H4 (cell line): ENCODE measurements around the gene D2HGDH. TPM values are rescaled to one million over a fixed set of nuclear protein-coding genes. Genes with fewer than 3 reads are reported as not detected.
"Not testable (repeated sequence)": the region's sequence is repeated elsewhere in the genome, so short reads cannot be mapped to it uniquely, and the experiment has no call there.

Experiments used
- DNase-seq: peaks from one replicate; pipeline ENCODE4 v3.0.0-alpha.2; 2015; ENCODE audit warnings: low spot score
- total RNA-seq: library from RNA; depleted of rRNA; stranded (reverse); fragments of >200 nt; shearing (Covaris generic); gene quantifications from 2 replicates; pipeline ENCODE4 v1.2.3, GENCODE V29; 2014

Gene D2HGDH
- total RNA-seq, 1 experiment from 2014 or later: 7.2 TPM

DNA sequence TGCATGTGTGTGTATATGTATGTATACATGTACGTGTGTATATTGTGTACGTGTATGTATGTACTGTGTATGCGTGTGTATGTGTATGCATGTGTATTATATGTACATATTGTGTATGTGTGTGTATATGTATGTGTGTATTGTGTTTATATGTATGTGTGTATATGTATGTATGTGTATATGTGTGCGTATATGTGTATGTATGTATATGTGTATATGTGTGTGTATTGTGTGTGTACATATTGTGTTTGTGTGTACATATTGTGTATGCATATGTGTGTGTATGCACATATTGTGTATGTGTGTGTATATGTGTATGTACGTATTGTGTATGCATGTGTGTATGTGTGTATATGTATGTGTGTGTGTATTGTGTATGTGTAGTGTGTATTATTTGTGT lies 59.0 kb downstream of the D2HGDH start:
- DNase-seq: no peak

DNA sequence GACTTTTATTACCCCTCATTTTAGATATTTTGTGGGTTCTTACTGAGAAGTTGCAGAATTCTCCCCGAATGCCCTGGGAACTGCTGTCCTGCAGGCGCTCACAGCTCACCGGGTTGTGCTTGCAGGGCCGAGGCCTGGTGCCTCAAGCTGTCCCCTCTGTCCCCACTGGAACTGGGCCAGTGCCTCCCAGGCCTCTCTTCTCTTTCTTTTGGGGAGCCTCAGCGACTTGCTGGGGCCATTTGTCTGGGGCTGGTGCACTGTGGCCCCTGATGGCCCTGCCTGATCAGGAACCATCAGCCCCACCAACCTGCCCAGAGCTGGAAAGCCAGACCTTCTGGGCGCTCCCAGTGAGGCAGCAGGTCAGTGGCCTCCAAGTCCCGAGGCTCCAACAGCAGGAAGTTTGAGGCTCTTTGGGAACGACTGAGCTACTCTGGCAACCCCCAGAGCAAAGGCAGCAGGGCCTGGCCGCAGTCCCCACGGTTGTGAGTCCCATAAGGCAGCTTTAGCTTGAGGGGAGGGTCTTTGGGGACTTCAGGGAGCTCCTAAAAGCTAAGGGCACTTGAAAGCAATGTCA lies 59.9 kb downstream of the D2HGDH start:
- DNase-seq: no peak

DNA sequence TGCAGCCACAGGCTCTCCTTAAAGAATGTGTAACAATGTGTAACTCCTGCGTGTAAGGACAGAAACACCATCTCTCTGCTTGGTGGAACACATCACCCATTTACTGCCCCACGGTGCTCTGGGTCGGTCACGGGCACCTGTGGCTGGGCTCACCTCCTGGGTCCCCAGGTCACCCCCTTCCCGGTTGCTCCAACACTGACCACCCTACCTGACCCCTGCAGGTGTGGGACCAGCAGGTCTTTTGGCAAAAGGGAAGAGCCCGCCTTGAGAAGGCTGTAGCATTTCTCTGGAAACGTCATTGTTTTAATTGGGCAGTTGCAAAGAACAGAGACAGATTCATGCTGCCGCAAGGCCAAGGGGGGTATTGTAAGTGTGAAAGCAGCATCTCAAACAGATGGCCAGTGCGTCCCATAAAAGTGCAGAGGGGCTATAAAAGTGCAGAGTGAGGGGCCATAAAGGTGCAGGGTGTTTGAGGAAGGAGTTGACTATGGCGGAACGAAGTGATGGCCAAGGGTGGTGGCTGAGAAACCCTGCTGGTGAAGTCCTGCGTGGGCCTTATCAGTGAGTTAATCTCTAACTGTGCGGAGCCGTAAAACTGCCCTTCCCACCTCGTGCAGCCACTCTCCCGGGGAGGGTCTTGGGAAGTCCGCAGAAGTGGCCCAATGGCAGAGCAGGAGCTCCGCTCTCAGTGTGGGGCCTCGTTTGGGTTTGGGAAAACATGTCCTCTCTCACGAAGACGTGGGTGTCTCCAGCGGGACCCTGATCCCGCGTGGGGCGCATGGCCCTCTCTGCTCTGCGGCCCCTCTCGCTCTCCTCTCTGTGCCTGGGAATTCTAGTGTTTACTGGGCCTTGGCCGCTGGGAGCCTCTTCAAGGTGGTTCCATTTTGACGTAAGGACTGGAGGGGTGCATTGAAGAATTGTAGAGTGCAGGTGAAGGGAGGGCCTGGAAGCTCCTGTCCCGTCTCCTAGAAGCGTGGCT lies 60.9 kb downstream of the D2HGDH start:
- no peak for DNase-seq

DNA sequence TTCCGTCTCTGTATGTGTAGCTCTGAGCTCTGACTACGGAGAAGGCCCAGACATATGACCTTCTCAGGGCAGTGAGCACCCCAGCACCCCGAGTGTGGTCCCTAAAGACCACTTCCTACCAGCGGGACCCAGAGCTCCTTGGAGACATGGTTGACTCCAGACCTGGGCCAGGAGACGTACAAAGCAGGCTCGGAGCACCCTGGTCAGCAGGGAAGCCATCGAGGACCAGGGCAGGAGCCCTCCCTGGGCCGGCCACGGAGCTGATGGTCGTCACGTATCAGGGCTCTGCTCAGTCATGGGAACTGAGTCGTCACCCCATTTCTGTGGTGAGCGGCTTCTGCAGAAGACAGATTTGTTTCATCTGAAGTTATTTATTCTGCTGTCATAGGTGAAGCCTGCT lies 61.8 kb downstream of the D2HGDH start:
- DNase-seq: no peak

DNA sequence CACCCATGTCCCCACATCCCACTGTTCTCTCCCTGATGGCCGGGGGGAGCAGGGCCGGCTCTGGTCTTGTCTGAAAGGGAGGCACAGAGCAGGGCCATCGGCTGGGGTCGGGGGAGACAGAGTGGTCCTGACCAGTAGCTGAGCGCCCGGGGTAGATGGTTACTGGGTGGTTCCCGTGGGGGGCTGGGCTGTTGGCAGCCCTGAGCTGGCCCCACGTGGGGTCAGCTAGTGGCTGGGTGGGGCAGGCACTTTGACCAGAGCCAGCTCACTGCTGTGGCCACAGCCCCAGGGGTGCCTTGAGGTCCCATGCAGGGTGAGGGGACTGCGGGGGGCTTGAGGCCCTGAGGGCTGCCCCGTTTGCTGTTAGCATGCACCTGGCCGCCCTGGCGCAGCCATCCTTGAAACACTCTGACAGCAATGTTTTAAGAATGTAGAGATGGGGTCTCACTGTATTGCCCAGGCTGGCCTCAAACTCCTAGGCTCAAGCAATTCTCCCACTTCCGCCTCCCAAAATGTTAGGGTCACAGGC lies 62.2 kb downstream of the D2HGDH start:
- DNase-seq: no peak

DNA sequence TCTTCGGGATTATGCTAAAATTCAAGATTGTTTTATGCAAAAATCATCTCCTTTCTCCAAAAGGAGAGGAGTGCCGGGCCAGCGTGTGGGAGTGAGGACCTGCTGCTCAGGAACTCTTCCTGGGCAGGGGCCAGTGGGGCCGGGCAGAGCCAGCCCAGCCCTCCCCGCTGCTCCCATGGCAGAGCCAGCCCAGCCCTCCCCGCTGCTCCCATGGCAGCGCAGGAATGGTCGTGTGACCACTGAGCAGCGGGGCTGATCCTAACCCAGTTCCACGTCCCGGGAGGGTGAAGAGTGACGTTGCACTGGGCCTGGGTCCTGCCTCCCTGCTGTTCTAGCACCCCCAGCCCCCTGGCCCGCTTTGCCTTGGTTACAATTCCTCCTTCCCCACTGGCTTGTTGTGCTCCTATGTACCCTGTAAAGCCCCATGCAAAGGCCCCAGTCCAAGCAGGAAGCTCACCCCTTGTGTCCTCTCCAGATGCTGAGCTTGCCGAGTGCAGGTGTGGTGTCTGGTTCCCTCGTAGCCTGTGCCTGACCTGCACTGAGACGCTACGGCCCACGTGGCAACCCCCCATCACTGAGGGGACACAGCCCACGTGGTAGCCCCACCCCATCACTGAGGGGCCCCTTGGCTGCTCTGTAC lies 63.1 kb downstream of the D2HGDH start:
- no peak for DNase-seq

DNA sequence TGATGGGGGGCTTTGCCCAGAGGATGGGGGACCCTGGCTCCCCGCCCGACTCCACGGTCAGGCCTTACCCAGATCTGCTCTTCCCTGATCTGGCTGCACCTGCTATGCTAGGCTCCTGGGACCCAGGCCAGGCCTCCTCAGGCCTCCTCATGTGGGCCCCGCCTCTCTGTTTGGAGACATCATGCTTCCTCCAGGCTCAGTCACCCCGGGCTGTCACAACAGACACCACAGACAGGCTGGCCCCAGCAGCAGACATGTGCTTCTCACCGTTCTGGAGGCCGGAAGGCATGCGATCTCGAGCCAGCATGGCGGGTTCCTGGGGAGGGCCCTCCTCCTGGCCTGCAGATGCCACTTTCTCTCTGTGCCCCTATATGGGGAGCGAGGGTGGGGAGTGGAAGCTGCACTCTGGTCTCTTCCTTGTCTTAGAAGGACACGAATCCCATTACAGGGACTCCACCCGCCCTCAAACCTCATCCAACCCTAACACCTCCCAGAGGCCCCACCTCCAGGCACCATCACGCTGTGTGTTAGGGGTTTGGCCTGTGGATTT lies 63.7 kb downstream of the D2HGDH start:
- no peak for DNase-seq

DNA sequence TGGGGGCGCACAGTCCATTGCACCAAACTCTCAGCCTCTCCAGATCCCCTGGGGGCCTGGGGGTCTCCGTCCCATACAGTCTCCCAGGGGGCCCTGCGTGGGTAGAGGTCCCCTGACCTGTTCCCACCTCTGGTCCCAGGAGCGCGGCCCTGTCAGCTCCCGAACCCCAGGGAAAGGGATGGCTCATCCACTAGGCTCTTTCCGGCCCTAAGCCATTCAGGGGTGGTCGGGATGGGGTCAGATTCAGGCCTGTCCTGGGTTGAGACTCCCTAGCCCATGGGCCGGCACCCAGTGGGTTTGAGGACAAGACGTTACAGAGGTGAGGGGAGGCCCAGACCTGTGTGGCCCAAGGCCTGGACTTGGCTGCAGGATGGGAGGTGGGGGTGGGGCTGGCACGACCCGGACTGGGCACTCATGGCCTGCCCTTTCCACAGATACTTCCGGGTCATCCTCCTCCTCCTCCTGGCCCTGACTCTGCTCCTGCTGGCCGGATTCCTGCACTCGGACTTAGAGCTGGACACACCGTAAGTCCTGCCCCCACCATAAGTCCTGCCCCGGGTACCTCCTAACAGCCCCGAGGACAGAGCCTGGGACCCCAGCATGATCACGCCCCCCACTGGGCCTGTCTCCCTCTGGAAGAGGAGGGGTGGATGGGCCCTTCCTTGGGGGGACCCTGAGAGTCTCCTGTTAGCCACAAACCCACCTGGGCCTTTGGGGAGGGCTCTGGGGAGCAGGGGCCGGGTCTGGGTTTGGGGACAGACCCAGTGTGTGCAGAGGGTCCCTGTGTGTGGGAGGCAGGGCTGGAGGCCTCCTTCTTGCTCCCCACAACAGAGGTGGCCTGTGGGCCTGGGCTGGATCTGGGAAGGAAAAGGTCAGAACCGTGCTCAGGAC lies 64.4 kb downstream of the D2HGDH start:
- no peak for DNase-seq

DNA sequence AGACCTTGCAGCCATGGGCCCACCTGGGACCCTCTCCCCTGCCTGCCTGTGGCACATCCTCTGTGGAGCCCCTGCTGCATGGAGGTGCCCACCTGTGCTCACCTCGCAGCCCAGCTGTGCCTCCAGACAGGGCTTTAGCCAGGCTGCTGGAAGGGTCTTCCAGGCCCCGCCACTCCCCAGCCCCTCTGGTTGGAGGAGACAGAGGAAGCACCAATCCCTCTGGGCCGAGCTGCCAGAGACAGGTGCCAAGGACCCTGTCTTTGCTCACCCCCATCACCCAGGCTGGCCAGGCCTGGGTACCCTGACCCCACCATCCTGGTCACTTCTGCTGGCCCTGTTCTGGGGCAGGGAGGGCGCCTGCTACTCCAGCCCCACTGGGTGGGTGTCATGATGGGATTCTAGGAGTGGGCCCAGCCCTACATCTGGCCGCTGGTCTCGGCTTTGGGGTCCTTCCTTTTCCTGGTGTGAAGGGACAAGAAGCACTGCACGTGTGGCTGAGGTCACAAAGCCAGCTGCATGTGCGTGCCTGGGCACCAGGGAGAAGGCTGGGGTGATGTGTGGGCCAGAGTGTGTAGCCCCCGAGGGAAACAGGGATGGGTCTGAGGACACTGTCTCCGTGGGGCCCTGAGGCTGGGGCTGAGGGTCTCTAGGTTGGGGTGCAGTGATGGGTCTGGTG lies 65.2 kb downstream of the D2HGDH start:
- DNase-seq: no peak

DNA sequence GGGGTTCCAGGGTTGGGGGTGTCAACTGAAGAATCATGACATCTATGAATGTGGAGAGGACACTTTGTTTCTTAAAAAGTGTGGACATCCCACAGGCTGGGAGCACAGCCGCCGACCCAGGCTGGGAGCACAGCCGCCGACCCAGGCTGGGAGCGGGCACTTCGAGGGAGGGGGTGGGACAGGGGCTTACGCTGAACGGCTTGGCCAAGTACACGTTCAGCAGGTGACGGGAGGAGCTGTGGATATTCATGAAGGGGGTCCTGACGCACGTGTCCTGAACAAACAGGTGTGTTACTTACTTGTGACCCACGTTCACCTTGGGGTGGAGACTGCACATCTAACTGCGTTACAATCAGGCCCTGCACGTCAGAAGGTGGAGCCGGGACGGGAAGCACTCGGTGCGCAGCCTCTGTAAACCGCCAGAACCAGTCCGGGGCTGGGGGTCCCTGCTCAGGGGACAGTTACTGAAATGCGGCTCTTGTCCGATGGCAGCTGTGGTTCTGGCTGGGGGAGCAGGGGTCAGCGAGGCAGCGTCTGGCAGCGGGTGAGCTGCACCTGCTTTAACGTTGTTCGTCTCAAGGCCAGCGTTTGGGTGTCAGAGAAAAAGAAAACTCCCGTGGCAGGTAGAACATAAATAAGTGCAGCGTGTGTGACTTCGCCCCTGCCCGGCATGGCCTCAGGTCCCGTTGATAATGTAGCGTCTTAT lies 65.9 kb downstream of the D2HGDH start:
- DNase-seq: not testable (repeated sequence)

DNA sequence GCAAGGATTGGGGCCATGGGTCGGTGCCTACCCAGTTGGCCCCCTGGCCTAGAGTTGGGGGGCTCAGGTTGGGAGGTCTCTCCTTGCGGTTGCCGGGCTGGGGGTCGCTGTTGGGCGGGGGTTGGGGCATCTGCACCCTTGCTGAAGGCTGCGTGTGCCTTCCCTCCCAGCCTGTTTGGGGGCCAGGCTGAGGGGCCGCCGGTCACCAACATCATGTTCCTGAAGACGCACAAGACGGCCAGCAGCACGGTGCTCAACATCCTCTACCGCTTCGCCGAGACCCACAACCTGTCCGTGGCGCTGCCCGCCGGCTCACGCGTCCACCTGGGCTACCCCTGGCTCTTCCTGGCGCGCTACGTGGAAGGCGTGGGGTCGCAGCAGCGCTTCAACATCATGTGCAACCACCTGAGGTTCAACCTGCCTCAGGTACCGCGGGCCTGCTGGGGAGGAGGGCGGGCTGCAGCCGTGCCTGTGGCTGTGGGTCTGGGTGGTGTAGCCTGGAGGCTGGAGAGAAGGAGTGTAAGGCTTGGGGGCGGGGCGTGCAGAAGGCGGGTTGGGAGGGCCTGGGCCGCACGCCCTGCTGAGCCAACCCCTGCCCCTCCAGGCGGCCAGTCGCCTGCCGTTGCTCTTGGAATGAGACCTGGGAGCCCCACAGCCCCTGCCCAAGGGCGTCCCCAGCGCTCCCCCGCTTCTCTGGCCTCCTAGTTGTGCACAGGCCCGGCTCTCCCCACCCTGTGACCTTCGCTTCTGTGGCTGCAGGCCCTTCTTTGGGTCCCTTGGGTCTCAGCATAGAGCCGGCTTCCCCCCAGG lies 67.4 kb downstream of the D2HGDH start:
- DNase-seq: no peak

DNA sequence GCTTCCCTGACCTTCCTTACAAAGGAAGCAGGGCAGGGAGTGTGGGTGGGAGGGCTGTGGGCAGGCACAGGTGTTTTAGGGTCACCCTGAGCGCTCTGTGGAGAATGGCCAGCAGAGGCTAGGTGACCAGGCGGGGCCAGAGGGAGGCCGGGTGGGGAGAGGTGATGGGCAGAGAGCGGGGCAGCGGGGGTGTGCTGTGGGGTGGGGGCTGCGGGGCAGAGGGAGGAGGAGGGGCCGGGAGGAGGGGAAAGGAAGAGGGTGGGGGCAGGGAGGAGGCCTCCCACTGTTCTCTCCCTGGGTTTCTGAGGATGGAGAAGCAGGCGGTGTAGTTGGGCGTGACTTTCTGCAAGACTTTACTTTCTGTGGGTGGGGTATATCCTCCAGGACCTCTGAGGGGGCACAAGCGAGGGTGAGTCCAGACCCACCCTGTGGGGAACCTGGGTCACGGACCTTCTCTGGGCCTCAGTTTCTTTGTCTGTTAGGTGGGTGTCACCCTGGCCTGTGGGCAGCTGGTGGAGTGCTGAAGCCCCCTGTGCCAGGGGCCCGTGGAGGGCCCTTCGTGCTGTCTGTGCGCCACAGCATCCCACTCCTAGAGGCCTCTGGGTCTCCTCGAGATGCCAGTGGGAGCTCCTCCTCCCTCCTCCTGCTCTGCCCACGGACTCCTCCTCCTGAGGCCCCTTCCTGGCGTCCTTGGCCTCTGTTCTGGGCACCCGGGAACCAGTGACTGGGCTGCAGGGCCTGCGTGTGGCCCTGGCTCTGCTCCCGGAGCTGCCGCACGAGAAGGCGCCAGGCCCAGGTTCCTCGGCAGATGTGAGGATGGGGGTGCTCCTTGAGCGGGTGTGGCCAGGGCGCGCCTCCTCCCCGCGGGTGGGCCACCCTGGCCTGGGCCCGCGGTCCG lies 68.2 kb downstream of the D2HGDH start:
- DNase-seq: no peak

DNA sequence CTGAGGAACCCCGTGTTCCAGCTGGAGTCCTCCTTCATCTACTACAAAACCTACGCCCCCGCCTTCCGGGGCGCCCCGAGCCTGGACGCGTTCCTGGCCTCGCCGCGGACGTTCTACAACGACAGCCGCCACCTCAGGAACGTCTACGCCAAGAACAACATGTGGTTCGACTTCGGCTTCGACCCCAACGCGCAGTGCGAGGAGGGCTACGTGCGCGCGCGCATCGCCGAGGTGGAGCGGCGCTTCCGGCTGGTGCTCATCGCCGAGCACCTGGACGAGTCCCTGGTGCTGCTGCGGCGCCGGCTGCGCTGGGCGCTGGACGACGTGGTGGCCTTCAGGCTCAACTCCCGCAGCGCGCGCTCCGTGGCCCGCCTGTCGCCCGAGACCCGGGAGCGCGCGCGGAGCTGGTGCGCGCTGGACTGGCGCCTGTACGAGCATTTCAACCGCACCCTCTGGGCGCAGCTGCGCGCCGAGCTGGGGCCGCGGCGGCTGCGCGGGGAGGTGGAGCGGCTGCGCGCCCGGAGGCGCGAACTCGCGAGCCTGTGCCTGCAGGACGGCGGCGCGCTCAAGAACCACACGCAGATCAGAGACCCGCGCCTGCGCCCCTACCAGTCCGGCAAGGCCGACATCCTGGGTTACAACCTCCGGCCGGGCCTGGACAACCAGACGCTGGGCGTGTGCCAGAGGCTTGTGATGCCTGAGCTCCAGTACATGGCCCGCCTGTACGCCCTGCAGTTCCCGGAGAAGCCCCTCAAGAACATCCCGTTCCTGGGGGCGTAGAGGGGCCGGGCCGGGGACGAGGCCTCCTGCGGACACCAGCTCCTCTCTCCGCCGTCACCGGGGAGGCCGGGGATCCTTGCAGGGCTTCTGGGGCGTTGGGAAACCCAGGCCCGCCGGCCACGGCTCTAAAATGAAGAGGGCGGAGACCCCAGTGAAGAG lies 69.2 kb downstream of the D2HGDH start:
- DNase-seq: no peak

DNA sequence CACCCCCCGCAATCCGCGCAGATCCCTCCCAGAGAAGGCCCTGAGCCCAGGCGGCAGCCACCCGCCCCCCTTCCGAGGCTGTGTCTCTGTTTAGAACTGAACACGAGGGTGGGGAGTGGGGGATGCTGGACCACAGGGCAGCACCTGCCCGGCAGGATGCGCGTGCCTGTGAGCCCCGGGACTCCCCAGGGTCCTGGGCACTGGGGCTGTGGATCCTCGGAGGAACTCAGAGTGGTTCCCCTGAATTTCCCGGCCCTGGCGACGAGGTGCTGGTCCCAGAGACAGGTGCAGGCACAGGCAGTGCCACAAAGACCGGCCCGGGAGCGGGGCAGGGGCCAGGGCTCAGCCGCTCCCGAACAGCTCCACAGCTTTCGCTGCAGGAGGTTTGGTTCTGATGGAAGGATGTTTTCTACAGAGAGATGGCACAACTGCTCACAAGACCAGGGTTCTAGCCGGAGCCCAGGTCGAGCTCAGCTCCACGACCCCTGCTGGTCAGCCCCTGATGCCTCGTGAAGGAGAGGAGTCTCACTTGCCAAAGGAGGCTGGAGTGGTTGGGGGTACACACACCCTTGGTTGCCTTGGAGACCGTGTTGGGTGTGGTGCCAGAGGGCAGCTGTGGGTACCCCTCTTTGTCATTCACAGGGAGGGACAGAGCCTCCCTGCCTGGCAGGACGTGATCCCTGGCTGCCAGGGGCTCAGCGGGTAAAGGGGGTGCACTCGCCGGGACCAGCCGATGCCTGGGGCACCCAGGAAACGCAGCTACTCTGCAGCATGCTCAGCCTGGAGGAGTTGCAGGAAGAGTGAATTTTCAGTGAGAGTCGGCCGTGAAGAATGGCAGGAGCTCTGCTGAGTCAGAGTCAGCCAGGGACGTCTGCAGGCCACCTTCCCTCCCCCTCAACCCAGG lies 70.1 kb downstream of the D2HGDH start:
- no peak for DNase-seq

DNA sequence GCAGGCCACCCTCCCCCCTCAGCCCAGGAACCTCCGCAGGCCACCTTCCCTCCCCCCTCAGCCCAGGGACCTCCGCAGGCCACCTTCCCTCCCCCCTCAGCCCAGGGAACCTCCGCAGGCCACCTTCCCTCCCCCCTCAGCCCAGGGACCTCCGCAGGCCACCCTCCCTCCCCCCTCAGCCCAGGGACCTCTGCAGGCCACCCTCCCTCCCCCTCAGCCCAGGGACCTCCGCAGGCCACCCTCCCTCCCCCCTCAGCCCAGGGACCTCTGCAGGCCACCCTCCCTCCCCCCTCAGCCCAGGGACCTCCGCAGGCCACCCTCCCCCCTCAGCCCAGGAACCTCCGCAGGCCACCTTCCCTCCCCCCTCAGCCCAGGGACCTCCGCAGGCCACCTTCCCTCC lies 71.8 kb downstream of the D2HGDH start:
- DNase-seq: not testable (repeated sequence)
